ENCODE results near the gene RIC3.

GRCh38 chr11:8056810-8057463, 111.9 kb downstream of the RIC3 start:
- TF ChIP-seq CTCF (IDR thresholded peaks at IDR 0.05) (no peak), POLR2A (IDR thresholded peaks at IDR 0.05) (no peak)

Data from esophagus squamous epithelium (tissue), 4 donors.